SH-SY5Y (cell line): ENCODE data around the gene SLIT1.

Source experiments
- GATA2 ChIP-seq: IDR thresholded peaks from 2 replicates; pipeline ENCODE4 v1.6.1; 2011; ENCODE audit warnings: mild to moderate bottlenecking, low read depth, low read length
- GATA3 ChIP-seq: IDR thresholded peaks from 2 replicates; pipeline ENCODE4 v1.6.1; 2011; ENCODE audit warnings: low read depth, mild to moderate bottlenecking, low read length, moderate library complexity

SLIT1 gene

DNA sequence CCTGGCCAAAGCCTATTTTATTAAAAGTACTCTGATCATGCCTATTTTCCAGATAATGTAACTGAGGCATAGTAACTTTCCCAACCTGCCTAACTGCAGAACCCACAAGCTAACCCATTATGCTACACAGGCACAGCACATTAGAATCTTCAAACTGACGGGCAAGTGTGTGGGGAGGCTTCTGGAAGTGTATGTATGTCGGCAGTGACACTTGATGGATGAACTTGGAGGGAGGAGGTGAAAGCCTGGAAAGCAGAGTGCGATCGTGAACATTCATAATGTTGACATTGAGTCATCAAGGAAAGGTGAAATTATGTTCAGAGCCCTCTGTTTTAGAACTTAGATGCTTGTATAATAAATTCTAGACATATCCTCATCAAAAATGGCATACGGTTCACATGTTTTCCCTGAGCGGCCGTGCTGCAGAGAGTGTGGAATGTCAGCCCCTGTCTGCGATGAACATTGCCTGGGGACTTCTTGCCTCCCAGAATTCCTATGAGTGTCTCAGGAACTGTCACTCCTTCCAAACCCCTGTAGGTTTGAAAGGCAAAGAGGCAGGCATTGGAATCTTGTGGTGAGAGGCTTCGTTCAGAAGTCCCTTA lies 102.4 kb downstream of the SLIT1 start:
- no peak for TF ChIP-seq GATA3
- TF ChIP-seq GATA2, result no peak

DNA sequence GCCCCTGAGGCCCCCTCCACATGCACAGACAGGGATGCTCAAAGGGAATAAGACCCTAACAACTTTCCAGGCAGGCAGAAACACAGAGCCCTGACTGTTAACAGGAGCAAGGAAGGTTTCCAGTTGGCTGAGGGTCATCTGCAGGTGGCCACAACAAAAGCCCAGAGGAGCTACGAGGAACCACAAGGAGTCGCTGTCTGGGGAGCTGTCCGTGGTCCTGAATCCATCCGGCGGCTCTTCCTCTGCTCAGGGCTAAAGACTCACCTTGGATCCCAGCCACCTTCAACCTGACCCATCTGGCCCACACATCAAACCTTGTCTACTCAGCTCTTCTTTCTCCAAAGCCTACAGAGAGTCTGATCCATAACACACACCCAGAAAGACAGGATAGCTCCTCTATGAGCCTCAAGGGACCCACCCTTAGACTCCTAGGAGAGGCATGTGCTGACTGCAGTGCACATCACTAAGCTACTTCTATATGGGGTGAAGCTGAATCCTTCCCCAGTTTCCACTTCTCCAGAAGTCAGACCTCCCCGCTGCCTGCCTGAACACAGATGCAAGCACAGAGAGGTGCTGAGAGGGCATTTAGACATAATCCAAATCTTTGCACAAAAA lies 104.0 kb downstream of the SLIT1 start:
- TF ChIP-seq GATA2 (no peak), GATA3 (no peak)

DNA sequence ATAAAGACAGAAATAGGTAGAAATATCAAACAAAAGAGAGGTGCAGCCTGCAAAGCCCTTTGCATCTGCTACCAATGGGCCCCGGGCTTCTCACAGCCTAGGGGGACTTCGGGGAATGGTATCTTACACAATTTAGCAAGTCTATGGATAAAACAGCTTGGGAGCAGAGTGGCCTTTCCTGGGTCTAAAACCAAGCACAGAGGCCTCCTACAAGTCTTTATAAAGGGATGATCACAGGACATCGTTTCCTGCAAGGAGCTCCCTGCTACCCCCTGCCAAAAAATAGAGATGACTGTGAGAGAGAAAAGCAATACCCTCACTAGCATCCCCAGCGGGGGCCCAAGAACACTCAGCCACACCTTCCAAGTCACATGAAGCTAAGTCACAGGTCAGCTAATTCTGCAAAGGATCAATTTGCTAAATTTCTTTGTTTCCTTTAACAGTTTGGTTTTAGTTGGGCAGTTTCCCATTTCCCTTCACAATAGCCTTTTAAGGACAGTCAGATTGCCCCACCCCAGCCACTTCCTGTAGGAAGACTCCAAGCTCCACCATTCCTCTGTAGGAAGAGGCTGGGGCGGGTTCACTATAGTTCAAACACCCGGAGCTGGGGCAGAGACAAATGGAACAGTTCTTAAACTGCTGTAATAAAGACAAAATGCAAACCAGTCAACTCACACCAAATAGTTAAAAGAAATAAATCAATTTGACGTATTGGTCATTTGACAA lies 105.5 kb downstream of the SLIT1 start:
- no peak for TF ChIP-seq GATA2
- TF ChIP-seq GATA3, result no peak

DNA sequence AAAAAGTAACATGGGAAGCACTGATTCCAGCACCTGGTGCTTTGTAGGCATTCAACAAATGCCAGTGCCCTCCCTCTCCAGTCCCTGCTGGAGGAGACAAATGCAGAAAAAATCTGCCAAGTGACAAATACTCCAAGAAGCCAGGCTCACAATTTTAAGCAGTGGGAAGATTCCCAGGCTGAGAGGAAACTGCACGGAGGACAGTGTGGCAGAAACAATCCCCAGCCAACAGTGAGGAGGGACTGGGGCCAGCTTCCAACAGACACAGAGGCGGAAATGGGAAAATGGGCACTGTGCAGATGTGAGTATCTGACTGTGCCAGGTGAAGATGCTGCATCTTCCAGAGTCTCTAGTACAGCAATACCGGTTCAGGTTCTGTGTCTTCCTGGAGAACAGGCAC lies 106.3 kb downstream of the SLIT1 start:
- TF ChIP-seq GATA2, result no peak
- TF ChIP-seq GATA3, result no peak

DNA sequence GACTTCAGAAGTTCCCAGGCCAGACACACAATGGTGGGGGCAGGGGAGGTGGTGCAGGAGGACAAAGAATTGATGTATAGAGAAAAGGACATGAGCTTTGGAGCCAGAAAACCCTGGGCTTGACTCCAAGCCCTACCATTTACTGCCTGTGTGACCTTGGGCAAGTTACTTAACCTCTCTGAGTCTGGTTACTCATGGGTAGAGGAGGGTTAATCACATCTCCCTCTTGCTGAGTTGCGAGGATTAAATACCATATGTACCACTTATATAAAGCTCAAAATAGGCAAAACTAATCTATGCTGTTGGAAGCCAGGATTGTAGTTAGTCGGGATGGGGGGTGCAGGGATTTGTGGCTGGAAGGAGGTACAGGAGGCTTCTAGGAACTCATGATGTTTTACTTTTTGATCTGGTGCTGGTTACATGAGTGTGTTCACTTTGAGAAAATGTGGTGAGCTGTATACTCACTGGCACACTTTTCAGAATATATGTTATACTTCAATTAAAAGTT lies 106.8 kb downstream of the SLIT1 start:
- TF ChIP-seq GATA3, result no peak
- no peak for TF ChIP-seq GATA2

DNA sequence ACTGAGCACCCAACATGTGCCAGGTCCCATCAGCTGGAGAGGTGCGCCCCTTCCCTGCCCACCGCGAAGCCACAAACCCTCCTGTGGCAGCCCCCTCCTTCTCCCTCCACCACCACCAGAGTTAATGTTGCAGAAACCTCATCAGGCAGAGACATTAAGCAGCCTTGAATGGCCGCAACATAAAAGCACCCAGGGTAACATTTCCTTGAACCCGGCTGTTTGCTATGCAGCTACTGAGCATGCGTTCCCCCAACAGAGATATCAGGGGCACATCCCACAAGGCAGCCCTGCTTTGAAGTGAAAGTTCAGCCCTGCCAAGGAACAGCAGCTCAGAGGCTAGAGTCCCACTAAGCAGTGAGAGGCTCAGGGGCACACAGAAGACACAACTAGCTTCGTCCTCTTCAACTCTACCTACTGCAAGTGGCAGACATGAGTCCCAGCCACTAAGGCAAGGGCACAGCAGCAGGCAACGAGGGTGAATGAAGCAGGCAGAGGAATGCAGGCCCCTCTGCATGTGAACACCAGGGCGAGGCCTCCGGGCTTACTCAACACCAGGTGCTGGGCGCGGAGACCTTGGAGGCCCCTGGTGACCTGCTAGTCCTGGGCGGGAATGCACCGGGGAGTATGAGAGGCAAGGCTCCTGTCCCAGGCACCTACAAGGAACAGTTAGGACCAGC lies 107.4 kb downstream of the SLIT1 start:
- TF ChIP-seq GATA2 (no peak), GATA3 (no peak)

DNA sequence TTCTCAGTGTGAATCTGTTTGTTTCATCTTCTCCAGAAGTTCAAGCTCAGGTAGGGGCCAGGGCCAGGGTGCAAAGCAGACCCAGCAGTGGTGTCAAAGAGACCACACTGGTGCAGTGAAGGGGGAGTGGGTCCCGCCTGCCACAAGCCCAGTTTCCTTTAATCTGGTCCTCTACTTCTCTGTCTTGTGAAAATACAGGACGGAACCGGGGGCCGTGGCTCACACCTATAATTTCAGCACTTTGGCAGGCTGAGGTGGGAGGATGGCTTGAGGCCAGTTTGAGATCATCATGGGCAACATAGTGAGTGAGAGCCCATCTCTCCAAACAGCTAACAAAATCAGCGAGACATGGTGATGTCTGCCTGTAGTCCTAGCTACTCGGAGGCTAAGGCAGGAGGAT lies 109.0 kb downstream of the SLIT1 start:
- no peak for TF ChIP-seq GATA3

DNA sequence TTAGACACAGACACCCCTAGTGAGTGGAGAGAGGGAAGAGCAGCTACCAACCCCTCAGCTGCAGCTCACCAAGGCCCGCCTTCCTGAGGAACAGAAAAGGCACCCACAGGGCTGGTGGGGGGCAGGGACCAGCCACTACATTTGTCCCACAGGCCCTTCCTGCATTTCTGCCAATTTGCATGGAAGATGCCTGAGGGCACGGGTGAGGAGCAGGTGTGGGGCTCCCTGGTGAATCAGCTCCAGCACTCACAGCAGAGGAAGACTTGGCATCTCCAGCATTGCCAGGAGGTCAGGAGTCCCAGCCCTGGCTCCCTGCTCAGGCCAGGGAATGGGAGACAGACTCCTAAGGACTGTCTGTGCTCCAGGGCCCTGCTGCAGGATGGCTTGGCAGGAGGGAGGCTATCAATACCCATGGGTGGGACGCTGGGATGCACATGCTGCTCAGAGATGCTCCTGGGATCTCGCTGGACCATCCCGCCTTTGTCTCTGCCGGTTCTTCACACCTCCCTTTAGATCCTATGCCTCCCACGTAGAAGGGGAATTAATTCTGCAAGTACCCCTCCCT lies 109.7 kb downstream of the SLIT1 start:
- no peak for TF ChIP-seq GATA2
- TF ChIP-seq GATA3, result no peak

DNA sequence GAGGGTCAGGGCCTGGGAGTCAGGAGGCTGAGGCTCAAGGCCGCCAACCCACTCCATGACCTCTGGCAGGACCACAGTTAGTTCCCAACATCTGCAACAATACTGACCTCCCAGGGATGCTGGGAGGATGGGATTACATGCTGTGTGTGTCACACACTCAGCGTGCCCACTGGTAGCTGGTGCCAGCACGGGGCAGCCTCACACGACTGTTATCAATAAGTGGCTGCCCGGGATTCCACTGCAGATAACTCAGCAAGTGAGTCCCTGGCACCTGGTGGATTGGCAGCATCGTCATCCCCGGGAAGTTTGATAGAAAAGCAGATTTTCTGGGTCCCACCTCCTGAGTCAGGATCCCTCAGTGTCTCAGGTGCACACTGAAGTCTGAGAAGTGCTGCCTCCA lies 110.3 kb downstream of the SLIT1 start:
- TF ChIP-seq GATA3 (no peak), GATA2 (no peak)

DNA sequence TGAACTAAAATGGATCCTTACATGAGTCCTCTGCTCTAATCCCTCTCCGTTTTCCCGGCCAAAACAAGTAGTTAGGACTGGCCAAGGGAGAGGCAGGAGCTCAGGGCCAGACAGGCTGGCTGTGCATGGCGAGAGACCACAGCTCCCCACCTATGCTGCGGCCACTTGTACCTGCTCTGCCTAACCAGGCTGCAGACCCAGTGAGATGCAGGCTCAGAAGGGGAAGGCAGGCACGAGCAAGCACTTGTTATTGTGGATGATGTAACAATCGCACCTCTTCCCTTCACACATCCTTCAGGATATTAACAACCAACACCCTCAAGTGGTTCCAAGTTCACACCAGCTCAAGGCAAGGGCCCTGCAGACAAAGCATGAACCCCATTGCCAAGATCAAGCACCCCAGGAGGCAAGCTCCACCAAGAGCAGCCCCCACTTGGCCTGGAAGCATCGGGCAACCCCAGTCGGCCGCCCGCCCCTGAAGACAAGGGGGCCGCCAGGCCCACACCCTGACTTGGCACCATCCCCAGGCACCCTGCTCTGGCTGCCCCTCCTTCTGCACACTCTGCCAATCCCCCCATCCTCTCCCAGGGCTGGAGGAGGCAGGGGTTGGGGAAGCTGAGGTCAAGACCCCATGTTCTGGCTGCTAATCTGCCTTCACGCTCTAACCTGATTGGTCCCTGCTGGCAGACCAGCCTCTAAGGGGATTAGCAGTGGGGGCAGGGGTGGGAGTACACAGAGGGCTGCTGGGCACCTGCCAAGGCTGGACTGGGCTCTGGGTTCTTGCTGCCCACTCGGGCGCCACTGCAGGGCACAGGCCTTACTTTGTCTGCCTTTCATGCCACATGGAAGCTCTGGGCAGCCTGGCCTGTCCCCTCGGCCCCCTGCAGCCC lies 111.3 kb downstream of the SLIT1 start:
- TF ChIP-seq GATA2 (no peak), GATA3 (no peak)

DNA sequence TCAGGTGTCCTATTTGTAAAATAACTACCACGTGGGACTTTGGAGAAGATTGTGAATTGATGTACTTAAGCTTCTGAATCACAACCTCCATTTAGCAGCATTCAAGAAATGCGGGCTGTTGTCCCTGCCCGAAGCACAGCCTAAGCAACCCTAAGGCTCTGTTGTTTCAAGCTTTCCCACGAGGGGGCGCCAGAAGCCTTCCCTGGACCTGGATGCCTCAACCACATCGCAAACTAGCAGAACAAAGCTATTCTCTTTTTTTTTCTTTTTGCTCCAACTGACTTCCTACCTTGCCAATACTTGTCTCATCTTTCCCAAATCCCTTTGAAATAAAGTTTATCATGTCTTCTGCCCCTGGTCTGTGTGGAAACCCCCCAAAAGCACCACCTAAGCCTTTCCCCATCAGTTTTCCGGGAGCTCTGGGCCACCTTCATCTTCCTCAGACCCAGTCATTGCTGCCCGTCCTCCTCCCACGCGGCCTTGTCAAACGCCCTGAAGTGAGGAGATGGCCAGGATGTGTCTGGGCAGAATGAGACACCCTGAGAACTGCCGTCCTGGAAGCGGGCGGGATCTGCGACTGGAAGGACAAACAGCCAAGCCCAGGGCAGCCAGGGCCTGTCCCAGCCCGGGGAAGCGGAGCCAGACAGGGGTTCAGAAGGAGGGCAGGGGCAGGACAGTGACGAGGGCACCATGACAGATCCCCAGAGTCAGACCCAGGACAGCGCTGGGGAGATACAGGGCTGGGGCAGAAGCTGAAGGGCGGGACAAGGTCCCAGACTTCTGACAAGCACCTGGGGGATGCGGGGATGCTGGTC lies 112.7 kb downstream of the SLIT1 start:
- TF ChIP-seq GATA3 (no peak), GATA2 (no peak)

DNA sequence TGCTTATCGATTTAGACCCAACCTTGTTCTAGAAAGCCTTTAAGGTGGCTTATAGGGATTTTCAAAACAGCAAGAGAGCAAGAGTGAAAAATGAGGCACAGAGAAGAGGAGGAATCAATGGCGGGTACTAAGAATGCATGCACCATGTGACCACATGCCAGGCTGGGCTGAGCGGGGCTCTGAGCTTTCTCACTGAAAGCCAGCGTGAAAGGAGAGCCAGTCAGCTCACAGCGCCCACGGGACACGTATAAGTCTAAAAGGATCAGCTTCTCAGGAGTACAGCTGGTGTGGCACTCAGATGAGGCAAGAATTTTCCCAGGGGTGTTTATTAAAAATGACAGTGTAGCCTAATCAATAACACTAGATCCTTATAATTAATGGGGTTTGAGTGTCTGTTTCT lies 114.3 kb downstream of the SLIT1 start:
- TF ChIP-seq GATA3 (no peak), GATA2 (no peak)

DNA sequence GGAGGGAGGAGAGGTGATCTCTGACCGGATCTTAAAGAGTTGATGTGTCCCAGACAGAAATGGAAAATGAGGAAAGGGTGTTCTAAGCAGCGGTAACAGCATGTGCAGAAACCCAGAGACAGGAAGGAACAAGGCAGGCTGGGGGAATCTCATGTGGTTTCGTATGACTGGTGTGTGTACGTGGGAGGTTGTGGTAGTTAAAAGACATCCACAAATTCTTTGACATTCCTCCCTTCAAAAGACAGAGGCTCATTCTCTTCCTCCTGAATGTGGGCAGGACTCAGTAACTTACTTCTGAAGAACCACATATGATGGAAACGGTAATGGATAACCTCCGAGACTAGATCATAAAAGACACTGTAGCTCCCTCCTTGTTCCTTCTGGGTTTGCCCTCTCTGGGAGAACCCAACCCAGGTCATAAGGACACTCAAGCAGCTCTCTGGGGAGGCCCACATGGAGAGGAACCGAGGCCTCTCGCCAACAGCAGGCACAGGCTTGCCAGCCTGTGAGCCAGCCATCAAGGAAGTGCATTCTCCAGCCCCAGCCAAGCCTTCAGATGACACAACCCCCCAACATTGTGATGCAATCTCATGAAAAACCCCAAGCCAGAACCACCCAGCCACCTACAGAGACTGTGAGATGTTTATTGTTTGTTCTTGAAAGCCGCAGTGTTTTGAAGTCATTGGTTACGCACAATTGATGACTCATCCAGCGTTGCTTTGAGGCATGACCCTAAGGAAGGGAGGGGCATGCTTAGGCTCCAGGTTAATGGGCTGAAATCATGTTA lies 116.0 kb downstream of the SLIT1 start:
- no peak for TF ChIP-seq GATA3
- TF ChIP-seq GATA2, result no peak

DNA sequence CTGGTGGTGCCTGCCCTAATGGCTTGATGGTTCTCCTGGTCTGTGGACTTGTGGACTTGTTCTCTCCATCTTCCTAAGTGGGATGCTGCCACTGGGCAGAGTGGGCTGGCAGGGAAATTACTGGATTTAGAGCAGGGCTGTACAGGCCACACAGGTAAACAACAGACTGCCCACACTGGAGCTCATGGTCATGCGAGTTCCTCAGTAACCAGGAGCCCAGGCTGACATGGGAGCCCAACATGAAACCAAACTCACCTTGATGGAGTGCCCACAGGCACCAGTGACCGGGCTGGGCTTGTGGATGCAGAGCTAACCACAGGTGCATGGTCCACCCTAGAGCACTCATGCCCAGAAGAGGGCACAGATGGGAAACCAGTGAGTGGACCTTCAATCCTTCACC lies 116.7 kb downstream of the SLIT1 start:
- TF ChIP-seq GATA2 (no peak), GATA3 (no peak)
